Muscle layer of duodenum (tissue), 2 donors: ENCODE results near the gene SIRT2.
A peak's percentile ranks its signal among the peaks of the same experiment; 100 is the strongest.
"Not testable (repeated sequence)": the region's sequence is repeated elsewhere in the genome, so short reads cannot be mapped to it uniquely, and the experiment has no call there.

Experiments
- H3K27ac ChIP-seq: one replicate; pipeline ENCODE4 v1.7.0; 2013; ENCODE audit warnings: mild to moderate bottlenecking, low read length
- H3K27me3 ChIP-seq: one replicate; pipeline ENCODE4 v1.7.0; 2013; ENCODE audit warnings: low read depth, mild to moderate bottlenecking, control low read depth, low read length
- H3K36me3 ChIP-seq, 2 donors: one replicate each; pipeline ENCODE4 v1.7.0; 2013; ENCODE audit warnings: low read length in 2 of 2, control low read depth in 1 of 2, mild to moderate bottlenecking in 1 of 2; ENCODE audit not compliant: insufficient read depth in 2 of 2, control insufficient read depth in 1 of 2
- H3K4me1 ChIP-seq, 2 donors: one replicate each; pipeline ENCODE4 v1.7.0; 2013; ENCODE audit warnings: low read length in 2 of 2, mild to moderate bottlenecking in 2 of 2, control low read depth in 1 of 2, moderate library complexity in 1 of 2; ENCODE audit not compliant: insufficient read depth in 2 of 2, control insufficient read depth in 1 of 2
- H3K4me3 ChIP-seq, 2 donors: one replicate each; pipeline ENCODE4 v1.7.0; 2013; ENCODE audit warnings: low read length in 2 of 2, low read depth in 1 of 2, mild to moderate bottlenecking in 1 of 2
- H3K9me3 ChIP-seq, 2 donors: one replicate each; pipeline ENCODE4 v1.7.0; 2013; ENCODE audit warnings: low read length in 2 of 2, control low read depth in 1 of 2, mild to moderate bottlenecking in 1 of 2; ENCODE audit not compliant: control insufficient read depth in 1 of 2
- donor health status: healthy.

The SIRT2 gene

GRCh38 chr19:38890686-38891085 lies 8.7 kb downstream of the SIRT2 start:
- Histone ChIP-seq H3K36me3 (peaks cover 21 to 43% of the 10 kb centered on the region in 2 donors), H3K4me3 (no peak overlapping the region), H3K9me3 (no peaks in the 10 kb centered on the region), H3K4me1 (no peaks in the 10 kb centered on the region), H3K27me3 (no peaks in the 10 kb centered on the region), H3K27ac (no peak overlapping the region)

DNA sequence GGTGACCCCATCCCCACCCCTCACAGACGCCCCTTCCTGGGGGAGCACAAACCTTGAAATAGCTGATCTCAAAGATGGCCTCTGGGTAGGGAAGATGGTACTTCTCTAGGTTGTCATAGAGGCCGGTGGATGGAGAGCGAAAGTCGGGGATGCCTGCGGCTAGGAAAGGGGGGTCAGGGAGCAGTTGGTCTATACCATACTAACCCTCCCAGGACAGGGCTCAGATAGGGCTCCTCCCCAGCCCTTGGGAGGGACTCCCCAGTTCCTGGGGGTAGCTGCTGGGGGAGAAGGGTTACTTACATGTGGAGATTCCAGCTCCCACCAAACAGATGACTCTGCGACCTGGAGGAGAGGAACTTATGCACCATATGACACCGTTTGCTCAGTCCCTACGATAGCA lies 9.6 kb downstream of the SIRT2 start:
- Histone ChIP-seq H3K4me3 (no peak overlapping the region), H3K27me3 (no peaks in the 10 kb centered on the region), H3K9me3 (no peaks in the 10 kb centered on the region), H3K27ac (no peak overlapping the region), H3K36me3 (peaks cover 21 to 43% of the 10 kb centered on the region in 2 donors), H3K4me1 (no peaks in the 10 kb centered on the region)

GRCh38 chr19:38888876-38889275 lies 10.5 kb downstream of the SIRT2 start:
- no peak overlapping the region for H3K4me3 ChIP-seq
- H3K9me3 ChIP-seq: no peaks in the 10 kb centered on the region
- H3K4me1 ChIP-seq: no peaks in the 10 kb centered on the region
- H3K36me3 ChIP-seq: peaks cover 21 to 41% of the 10 kb centered on the region in 2 donors
- no peaks in the 10 kb centered on the region for H3K27me3 ChIP-seq
- H3K27ac ChIP-seq: no peak overlapping the region

DNA sequence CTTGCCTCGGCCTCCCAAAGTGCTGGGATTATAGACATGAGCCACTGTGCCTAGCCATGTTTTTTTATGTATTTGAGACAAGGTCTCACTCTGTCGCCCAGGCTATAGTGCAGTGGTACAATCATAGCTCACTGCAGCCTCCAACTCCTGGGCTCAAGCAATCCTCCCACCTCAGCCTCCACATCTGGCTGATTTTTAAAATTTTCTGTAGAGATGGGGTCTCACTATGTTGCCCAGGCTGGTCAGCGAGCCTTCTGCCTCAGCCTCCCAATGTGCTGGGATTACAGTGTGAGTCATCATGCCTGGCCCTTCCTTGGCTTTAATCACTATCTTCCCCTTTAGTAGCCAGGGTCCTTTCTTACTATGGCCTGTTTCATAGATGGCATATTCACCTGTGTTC lies 14.7 kb downstream of the SIRT2 start:
- not testable (repeated sequence) for H3K4me1 ChIP-seq, H3K27ac ChIP-seq, H3K9me3 ChIP-seq, H3K27me3 ChIP-seq, H3K4me3 ChIP-seq
- H3K36me3 ChIP-seq: peaks cover 17 to 48% of the 10 kb centered on the region in 2 donors

DNA sequence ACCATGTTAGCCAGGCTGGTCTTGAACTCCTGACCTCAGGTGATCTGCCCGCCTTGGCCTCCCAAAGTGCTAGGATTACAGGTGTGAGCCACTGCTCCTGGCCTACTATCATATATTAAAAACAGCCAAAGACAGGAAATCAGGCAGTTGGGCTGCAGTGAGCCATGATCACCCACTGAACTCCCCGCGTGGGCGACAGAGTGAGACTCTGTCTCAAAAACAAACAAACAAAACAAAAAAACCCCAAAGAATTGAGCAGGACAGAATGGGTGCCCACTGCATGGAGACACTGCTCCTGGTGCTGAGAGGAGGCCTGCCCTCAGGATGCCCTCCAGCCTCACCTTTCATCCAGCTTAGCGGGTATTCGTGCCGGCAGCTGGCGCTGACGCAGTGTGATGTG lies 16.1 kb downstream of the SIRT2 start:
- no peak overlapping the region for H3K4me3 ChIP-seq
- no peak overlapping the region for H3K27ac ChIP-seq
- H3K36me3 ChIP-seq: peaks cover 3 to 43% of the 10 kb centered on the region in 2 donors

GRCh38 chr19:38880882-38881609 lies 18.4 kb downstream of the SIRT2 start:
- Histone ChIP-seq H3K4me1 (no peaks in the 10 kb centered on the region), H3K27me3 (no peaks in the 10 kb centered on the region), H3K9me3 (no peaks in the 10 kb centered on the region), H3K36me3 (peaks cover under 1 to 37% of the 10 kb centered on the region in 2 donors), H3K4me3 (no peak overlapping the region), H3K27ac (no peak overlapping the region)

More for the DNA sequence above, 16.1 kb downstream of the SIRT2 start:
- Histone ChIP-seq H3K4me1 (no peaks in the 10 kb centered on the region), H3K9me3 (no peaks in the 10 kb centered on the region), H3K27me3 (no peaks in the 10 kb centered on the region)

- no peak overlapping the region for H3K4me3 ChIP-seq
- H3K4me1 ChIP-seq: no peaks in the 10 kb centered on the region
- no peaks in the 10 kb centered on the region for H3K27me3 ChIP-seq
- H3K27ac ChIP-seq: no peak overlapping the region
- H3K36me3 ChIP-seq: peaks cover 0 to 37% of the 10 kb centered on the region in 2 donors
- H3K9me3 ChIP-seq: no peaks in the 10 kb centered on the region
These were observed 19.1 kb downstream of the SIRT2 start for GRCh38 chr19:38880076-38880881.

DNA sequence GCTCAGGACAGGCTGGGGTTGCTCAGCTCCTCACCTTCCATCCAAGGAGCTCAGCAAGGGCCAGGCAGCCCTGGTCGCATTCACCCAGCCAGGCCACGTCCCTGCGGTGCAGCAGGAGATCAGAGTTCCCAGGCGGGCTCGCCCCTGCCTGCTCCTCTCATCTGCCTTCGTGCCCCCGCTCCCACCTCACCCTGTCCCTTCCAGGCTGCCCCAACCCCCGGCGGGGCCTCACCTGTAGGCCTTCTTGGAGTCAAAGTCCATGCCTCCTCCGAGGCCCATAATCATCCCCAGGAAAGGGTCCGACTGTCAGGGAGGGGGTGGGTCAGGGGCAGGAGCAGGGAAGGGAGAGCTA lies 20.0 kb downstream of the SIRT2 start:
- Histone ChIP-seq H3K9me3 (no peaks in the 10 kb centered on the region), H3K4me3 (no peak overlapping the region), H3K4me1 (no peaks in the 10 kb centered on the region), H3K36me3 (peaks cover 0 to 37% of the 10 kb centered on the region in 2 donors), H3K27me3 (no peaks in the 10 kb centered on the region), H3K27ac (no peak overlapping the region)

DNA sequence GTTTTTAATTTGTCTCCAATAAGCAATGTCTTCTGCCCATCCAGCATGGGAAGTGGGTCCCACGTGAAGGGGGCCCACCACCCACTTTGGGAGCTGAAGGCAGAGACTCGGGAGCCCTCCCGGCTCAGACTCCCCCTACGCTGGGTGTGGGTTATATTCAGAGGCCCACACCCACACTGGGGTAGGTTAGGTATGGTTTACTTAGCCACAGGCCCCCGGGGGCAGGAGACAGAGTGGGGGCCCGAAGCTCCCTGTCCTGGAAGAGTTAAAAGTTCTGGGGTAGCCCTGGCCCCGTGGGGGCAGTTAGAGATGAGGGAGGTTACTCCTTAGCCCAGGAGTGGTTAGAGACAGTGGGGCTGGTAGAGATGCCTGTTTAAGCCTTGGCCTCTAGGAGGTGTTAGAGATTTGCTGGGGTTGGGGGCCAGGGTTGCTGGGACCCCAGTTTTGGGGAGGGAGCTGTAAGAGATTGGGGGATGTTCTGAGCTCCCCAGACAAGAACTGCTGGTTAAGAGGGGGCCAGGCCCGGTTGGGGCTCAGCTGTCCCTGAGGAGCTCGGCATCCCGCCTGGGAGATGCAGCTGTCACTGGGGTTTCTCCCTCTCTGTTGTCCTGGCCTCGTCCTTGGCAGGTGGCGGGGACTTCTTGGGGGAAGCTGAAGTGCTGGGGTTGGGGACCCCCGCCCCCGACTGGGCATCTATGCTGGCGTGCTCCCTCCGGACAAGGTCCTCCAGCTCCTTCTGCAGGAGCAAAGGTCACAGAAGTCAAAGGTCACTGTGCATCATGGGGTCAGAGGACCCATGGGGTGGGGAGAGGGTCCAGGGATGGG lies 20.6 kb downstream of the SIRT2 start:
- Histone ChIP-seq H3K27me3 (no peaks in the 10 kb centered on the region), H3K36me3 (peaks cover 0 to 37% of the 10 kb centered on the region in 2 donors), H3K27ac (peak overlapping the region; percentile 80), H3K4me3 (no peak overlapping the region), H3K4me1 (no peaks in the 10 kb centered on the region), H3K9me3 (no peaks in the 10 kb centered on the region)

DNA sequence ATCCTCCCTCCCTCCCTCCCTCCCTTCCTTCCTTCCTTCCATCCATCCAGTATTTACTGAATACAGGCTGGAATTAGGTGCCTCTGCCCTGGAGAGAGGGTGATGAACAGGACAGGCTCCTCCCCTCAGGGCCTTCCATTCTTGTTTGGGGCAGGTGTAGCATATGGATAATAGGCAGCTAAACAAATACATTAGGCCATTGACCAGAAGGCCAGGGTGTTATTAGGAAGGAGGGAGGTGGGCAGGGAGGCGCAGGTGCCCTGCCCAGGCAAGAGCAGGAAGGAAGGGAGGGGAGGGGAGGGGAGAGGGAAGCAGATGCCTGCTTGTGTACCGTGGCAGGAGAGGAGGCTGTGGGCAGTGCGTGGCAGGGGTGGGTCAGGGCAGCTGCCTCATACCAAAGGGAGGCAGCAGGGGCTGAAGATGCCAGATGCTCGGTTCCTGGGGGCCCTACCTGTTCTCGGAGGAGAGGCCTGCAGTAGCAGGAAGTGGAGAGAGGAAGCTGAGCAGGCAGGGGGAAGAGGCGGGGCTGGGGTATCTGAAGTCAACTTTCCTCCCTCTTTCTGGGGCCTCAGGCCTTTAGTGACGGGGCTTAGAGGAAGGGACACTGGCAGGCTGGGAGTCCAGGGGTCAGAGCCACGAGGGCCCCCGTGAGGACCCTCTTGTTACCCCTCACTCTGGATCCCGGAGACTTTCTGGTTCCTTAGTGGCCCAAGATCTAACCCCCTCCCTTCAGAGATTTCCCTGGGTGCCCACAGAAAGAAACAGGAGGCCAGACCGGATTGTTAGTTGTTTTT lies 21.4 kb downstream of the SIRT2 start, which contains the start of gene RINL:
TSS of gene RINL (minus strand) at position 495 of the 794 bp plus-strand sequence. CDS start 1,533 bp downstream, outside the sequence.
- Histone ChIP-seq H3K4me1 (no peaks in the 10 kb centered on the region), H3K4me3 (no peak within 1 kb of the TSS), H3K27ac (peak within 1 kb of the TSS; percentile 80), H3K9me3 (no peaks in the 10 kb centered on the region), H3K27me3 (no peaks in the 10 kb centered on the region), H3K36me3 (peaks cover 0 to 33% of the 10 kb centered on the region in 2 donors)
